Smooth muscle cell (in vitro differentiated cells): Measurements from ENCODE around the gene ANK2. TPM values are rescaled to one million over a fixed set of nuclear protein-coding genes. Genes with fewer than 3 reads are reported as not detected.
"Not testable (repeated sequence)": the region's sequence is repeated elsewhere in the genome, so short reads cannot be mapped to it uniquely, and the experiment has no call there.

Experiments
- DNase-seq: peaks from one replicate; lab custom pipeline; 2025; ENCODE audit not compliant: unreplicated experiment; lab: John Stamatoyannopoulos, UW
- H2AFZ ChIP-seq: fragments of 200-600 bp; sonication (generic); 2 replicates; pipeline ENCODE4 v1.6.0; 2016; ENCODE audit warnings: antibody characterized with exemption, low read depth, mild to moderate bottlenecking
- H3F3A ChIP-seq: fragments of 200-600 bp; sonication (generic); 2 replicates; pipeline ENCODE4 v1.6.0; 2017; ENCODE audit warnings: antibody characterized with exemption, low read depth
- H3K27ac ChIP-seq: fragments of 200-600 bp; sonication (generic); 2 replicates; pipeline ENCODE4 v1.5.1; 2016; ENCODE audit warnings: low read depth, mild to moderate bottlenecking
- H3K27me3 ChIP-seq: fragments of 200-600 bp; sonication (generic); 2 replicates; pipeline ENCODE4 v1.6.1; 2016; ENCODE audit warnings: low read depth, mild to moderate bottlenecking
- H3K36me3 ChIP-seq: fragments of 200-600 bp; sonication (generic); 2 replicates; pipeline ENCODE4 v1.5.1; 2016; ENCODE audit warnings: low read depth
- H3K4me1 ChIP-seq: fragments of 200-600 bp; sonication (generic); 2 replicates; pipeline ENCODE4 v1.5.1; 2016; ENCODE audit warnings: low read depth
- H3K4me2 ChIP-seq: fragments of 200-600 bp; sonication (generic); 2 replicates; pipeline ENCODE4 v1.6.0; 2016; ENCODE audit warnings: mild to moderate bottlenecking
- H3K4me3 ChIP-seq: fragments of 200-600 bp; sonication (generic); 2 replicates; pipeline ENCODE4 v1.5.1; 2016; ENCODE audit warnings: mild to moderate bottlenecking
- H3K79me2 ChIP-seq: fragments of 200-600 bp; sonication (generic); 2 replicates; pipeline ENCODE4 v1.6.0; 2016; ENCODE audit warnings: low read depth, mild to moderate bottlenecking
- H3K9ac ChIP-seq: fragments of 200-600 bp; sonication (generic); 2 replicates; pipeline ENCODE4 v1.6.0; 2016; ENCODE audit warnings: low read depth
- H3K9me3 ChIP-seq: fragments of 200-600 bp; sonication (generic); replicated peaks from 2 replicates; pipeline ENCODE4 v1.5.1; 2016; ENCODE audit warnings: low read depth
- H4K20me1 ChIP-seq: fragments of 200-600 bp; sonication (generic); 2 replicates; pipeline ENCODE4 v1.6.0; 2016; ENCODE audit warnings: low read depth
- WGBS: methylation state at CpG from one replicate; pipeline ENCODE4 v1.1.7; 2016; ENCODE audit warnings: low lambda C conversion rate; 5-methylcytosine and 5-hydroxymethylcytosine counted together
- polyA plus RNA-seq: library from polyadenylated mRNA; unstranded; fragments of >200 nt; fragmentation: Nextera tagmentation; extraction: Ambion mirVana; gene quantifications from 2 replicates; pipeline ENCODE4 v1.2.1, GENCODE V29; 2016
- total RNA-seq: library from RNA; depleted of rRNA; stranded (reverse); fragments of >200 nt; gene quantifications from 2 replicates; pipeline ENCODE4 v1.2.3, GENCODE V29; 2014
- TF ChIP-seq, protein P1 (sequence below): fragments of 200-600 bp; sonication (generic); IDR thresholded peaks from 2 replicates; pipeline ENCODE4 v1.5.1; 2017; ENCODE audit warnings: borderline replicate concordance, mild to moderate bottlenecking, antibody characterized with exemption; ENCODE audit not compliant: insufficient read depth, poor library complexity, severe bottlenecking

ANK2 gene
- total and polyA plus RNA-seq, 2 experiments from 2014 or later, result 2.2 to 8.1 TPM

DNA sequence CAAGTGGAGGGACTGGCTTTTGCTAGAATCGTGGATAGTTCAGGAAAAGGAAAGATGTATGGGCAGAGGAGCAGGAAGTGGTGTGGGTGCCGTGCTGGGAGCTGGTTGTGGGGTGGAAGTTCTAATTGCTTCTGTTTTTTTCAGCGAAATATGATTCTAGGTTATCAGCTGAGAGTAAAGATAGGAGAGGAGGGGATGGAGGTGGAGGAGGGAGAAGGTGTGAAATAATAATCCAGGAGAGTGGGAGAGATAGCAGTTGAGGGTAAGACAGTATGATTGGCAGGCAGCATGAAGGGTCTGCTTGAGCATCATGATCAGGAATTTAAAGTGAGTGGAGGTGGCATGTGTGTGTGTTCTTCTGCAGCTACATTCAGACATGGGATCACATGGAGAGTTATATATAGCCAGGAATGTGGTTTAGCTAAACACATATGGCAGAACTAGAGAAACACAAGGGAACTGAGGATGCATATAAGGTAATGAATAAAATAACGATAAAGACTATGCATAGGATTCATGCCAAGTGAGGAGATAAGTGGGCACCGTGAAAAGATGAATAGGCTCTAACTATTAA, 133.7 kb downstream of the ANK2 start:
- no peaks in the 10 kb centered on the region for H4K20me1 ChIP-seq
- no peaks in the 10 kb centered on the region for H3K79me2 ChIP-seq
- H3K36me3 ChIP-seq, result no peaks in the 10 kb centered on the region
- no peak overlapping the region for H3K4me2 ChIP-seq
- no peaks in the 10 kb centered on the region for H3K9me3 ChIP-seq
- 85% methylated on average over 5 of the region's 5 CpGs for WGBS
- no peak overlapping the region for H3K9ac ChIP-seq
- TF ChIP-seq, protein P1, sequence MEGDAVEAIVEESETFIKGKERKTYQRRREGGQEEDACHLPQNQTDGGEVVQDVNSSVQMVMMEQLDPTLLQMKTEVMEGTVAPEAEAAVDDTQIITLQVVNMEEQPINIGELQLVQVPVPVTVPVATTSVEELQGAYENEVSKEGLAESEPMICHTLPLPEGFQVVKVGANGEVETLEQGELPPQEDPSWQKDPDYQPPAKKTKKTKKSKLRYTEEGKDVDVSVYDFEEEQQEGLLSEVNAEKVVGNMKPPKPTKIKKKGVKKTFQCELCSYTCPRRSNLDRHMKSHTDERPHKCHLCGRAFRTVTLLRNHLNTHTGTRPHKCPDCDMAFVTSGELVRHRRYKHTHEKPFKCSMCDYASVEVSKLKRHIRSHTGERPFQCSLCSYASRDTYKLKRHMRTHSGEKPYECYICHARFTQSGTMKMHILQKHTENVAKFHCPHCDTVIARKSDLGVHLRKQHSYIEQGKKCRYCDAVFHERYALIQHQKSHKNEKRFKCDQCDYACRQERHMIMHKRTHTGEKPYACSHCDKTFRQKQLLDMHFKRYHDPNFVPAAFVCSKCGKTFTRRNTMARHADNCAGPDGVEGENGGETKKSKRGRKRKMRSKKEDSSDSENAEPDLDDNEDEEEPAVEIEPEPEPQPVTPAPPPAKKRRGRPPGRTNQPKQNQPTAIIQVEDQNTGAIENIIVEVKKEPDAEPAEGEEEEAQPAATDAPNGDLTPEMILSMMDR, result no peak
- H3K4me1 ChIP-seq, result no peaks in the 10 kb centered on the region
- no peak overlapping the region for H3K4me3 ChIP-seq
- no peak overlapping the region for H3K27ac ChIP-seq
- H3K27me3 ChIP-seq, result no peaks in the 10 kb centered on the region
- no peaks in the 10 kb centered on the region for H3F3A ChIP-seq
- no peak for DNase-seq
- H2AFZ ChIP-seq, result no peak overlapping the region

DNA sequence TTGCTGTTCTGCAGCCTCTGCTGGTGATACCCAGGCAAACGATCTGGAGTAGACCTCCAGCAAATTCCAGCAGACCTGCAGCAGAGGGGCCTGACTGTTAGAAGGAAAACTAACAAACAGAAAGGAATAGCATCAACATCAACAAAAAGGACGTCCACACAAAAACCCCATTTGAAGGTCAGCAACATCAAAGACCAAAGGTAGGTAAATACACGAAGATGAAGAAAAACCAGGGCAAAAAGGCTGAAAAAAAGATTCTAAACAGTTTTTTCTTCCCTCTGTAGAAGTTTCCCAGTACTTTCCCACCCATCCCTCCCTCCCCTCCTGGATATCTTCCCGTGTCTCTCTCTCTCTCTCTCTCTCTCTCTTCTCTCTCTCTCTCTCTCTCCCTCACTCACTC, 136.8 kb downstream of the ANK2 start:
- H3K27ac ChIP-seq, H3K9me3 ChIP-seq, H3K36me3 ChIP-seq, H3K4me1 ChIP-seq, H3K79me2 ChIP-seq, H3K9ac ChIP-seq, H3K27me3 ChIP-seq, H3F3A ChIP-seq, H3K4me3 ChIP-seq, H4K20me1 ChIP-seq, H2AFZ ChIP-seq, H3K4me2 ChIP-seq, DNase-seq: not testable (repeated sequence)
- 64% methylated on average over 4 of the region's 4 CpGs for WGBS

DNA sequence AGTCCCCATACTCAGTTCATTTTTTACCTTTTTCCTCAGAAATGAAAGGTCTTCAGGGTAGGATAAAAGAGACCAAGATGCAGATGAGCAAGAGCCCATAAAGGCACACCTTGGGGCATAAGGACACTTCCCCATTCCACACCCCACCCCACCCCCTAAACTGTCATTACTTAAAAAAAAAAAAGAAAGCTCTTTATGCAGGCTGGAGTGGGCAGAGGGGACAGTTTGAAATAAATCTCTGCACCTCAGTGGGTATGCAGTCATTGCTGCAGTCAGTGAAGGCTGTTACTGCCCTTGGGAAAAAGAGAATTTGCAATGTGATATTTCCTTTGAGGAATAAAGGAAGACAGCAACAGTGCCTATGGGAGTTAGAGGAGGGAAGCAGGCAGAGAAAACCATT, 137.5 kb downstream of the ANK2 start:
- no peak for DNase-seq
- TF ChIP-seq, protein P1, result no peak
- H3K4me2 ChIP-seq, result no peak overlapping the region

DNA sequence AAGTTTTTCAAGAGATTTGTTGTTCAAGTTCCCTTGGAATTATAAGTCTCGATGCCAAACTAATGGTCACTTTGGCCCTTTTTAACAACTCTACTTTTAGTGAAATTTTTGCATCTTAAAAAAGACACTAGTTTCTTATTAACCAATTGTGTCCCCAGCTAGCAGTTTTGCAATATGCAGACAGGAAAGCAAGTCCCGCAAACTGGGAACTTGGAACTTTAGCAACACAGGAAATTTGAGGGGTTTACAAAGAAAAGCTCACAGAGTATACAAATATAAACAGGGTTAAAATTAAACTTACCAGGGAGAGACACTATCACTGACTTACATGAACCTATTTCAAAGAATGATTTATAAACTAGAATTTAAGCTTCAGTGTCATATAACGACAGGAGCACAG, 137.9 kb downstream of the ANK2 start:
- WGBS, result 93% methylated on average over 3 of the region's 3 CpGs
- TF ChIP-seq, protein P1, result no peak

More for the DNA sequence above, 137.5 kb downstream of the ANK2 start:
- H4K20me1 ChIP-seq, result no peaks in the 10 kb centered on the region
- H3K4me1 ChIP-seq, result no peaks in the 10 kb centered on the region
- no peaks in the 10 kb centered on the region for H3K36me3 ChIP-seq
- no peaks in the 10 kb centered on the region for H3K9me3 ChIP-seq
- no peaks in the 10 kb centered on the region for H3F3A ChIP-seq
- no peak overlapping the region for H3K27ac ChIP-seq
- H3K4me3 ChIP-seq, result no peak overlapping the region
- H2AFZ ChIP-seq, result no peak overlapping the region
- H3K27me3 ChIP-seq, result no peaks in the 10 kb centered on the region
- no peaks in the 10 kb centered on the region for H3K79me2 ChIP-seq
- no peak overlapping the region for H3K9ac ChIP-seq

More for the DNA sequence above, 137.9 kb downstream of the ANK2 start:
- H3K27ac ChIP-seq, result no peak overlapping the region
- H3K9me3 ChIP-seq, result no peaks in the 10 kb centered on the region
- no peak overlapping the region for H3K4me2 ChIP-seq
- no peak for DNase-seq
- H3K9ac ChIP-seq, result no peak overlapping the region
- no peak overlapping the region for H2AFZ ChIP-seq
- no peak overlapping the region for H3K4me3 ChIP-seq
- no peaks in the 10 kb centered on the region for H4K20me1 ChIP-seq
- no peaks in the 10 kb centered on the region for H3K79me2 ChIP-seq
- H3K27me3 ChIP-seq, result no peaks in the 10 kb centered on the region
- H3K36me3 ChIP-seq, result no peaks in the 10 kb centered on the region
- no peaks in the 10 kb centered on the region for H3K4me1 ChIP-seq
- H3F3A ChIP-seq, result no peaks in the 10 kb centered on the region
